DMS53 treated with DMSO at 0.1 percent for 48 hours (cell line): ENCODE data around the gene UST.
"Not testable (repeated sequence)": the region's sequence is repeated elsewhere in the genome, so short reads cannot be mapped to it uniquely, and the experiment has no call there.

Experiments
- DNase-seq: peaks from one replicate; lab custom pipeline; 2025; ENCODE audit not compliant: unreplicated experiment; lab: John Stamatoyannopoulos, UW

The UST gene

GRCh38 chr6:148998704-148999103, 251.9 kb downstream of the UST start:
- DNase-seq: no peak

DNA sequence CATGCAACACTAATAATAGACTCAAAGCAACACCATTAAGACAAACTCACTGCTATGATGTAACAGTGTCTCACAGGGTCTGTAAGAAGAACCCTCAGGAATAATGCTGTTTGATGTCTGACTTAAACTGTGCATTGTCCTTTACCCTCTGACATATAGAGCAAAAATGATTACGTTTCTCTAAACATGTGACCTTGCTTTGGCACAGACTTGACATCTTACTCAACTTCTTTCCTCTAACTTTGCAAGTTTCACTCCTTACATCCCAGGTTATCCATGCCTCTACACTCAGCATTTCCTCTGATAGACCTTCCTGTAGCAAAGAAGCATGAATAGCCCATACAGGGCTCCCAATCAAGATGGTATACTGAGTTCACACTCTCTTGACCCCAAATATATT, 252.7 kb downstream of the UST start:
- DNase-seq: no peak

GRCh38 chr6:148999929-149000468, 253.2 kb downstream of the UST start:
- DNase-seq: no peak

DNA sequence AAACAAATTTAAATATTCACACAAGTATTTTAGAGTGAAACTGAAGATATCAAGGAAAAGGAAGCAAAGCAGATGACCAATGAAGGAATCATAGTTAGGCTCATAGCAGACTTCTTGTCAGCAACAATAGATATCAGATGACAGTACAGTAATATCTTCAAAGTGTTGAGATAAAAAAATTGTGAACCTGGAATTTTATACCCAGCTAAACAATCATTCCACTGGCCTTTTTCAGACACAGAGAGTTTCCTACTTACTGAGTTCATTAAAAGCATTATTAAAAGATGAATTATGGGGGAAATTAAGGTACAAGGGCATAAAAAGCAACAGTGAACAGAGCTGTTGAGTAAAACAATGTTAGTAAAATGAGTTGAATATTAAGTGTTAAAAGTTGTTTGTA, 254.6 kb downstream of the UST start:
- DNase-seq: no peak

DNA sequence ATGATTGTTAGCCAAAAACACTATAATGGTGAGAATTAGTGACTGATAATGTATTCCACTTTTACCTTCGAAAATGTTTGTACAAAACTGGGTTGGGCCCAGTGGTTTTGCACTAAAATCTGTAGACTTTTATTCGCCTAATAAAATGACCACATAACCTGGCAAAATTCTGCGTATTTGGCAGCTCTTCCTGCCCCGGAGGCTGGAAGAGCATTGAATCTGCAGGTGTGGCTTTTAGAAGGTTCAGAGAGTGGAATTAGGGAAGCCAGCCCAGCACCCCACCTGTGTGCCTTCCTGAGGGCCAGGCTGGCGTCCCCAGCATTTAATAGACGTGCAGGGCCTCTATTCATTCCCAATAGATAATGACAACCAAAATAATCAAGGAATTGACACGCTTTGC, 256.7 kb downstream of the UST start:
- DNase-seq: no peak

DNA sequence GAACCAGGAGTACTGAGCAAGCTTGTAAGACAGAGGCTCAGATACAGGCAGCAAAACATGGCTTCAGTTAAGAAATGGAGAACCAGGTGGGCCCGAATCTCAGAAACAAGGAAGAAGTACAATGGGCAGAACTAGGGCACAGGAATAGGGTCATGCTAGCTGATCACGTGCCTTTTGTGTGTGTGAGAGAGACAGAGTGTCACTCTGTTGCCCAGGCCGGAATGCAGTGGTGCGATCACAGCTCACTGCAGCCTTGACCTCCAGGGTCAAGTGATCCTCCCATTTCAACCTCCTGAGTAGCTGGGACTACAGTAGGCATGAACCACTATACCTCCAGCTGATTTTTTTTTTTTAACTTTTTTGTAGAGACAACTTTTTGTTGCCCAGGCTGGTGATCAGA, 257.8 kb downstream of the UST start:
- no peak for DNase-seq

DNA sequence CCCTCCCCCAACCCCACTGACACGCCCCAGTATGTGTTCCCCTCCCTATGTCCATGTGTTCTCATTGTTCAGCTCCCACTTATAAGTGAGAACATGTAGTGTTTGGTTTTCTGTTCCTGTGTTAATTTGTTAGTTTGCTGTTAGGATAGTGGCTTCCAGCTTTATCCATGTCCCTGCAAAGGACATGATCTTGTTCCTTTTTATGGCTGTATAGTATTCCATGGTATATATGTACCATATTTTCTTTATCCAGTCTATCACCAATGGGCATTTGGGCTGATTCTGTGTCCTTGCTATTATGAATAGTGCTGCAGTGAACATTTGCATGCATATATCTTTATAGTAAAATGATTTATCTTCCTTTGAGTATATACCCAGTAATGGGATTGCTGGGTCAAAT, 259.4 kb downstream of the UST start:
- DNase-seq: not testable (repeated sequence)

GRCh38 chr6:149006671-149007070, 259.8 kb downstream of the UST start:
- no peak for DNase-seq

DNA sequence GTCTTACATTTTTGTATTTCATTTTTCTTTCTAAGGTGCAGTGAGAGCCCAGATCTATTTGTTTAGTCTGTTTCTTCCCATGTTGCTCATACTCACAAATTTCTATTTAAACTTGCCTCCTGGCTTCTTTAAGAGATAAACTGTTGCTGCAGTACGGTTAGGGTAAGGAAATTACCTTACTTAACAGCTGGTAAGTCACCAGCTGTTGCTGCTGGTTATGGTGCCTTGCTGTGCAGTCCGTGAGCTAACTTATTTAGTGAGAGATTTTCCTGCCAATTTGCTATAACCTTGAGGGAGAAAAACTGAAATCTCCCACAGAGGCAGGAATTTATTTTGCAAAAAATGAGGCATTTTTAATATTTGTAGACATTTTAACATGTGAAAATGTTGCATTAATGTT, 261.0 kb downstream of the UST start:
- no peak for DNase-seq

GRCh38 chr6:149008741-149009140, 261.9 kb downstream of the UST start:
- DNase-seq: no peak

- no peak for DNase-seq
Observed at GRCh38 chr6:149012040-149012545, 265.3 kb downstream of the UST start.

DNA sequence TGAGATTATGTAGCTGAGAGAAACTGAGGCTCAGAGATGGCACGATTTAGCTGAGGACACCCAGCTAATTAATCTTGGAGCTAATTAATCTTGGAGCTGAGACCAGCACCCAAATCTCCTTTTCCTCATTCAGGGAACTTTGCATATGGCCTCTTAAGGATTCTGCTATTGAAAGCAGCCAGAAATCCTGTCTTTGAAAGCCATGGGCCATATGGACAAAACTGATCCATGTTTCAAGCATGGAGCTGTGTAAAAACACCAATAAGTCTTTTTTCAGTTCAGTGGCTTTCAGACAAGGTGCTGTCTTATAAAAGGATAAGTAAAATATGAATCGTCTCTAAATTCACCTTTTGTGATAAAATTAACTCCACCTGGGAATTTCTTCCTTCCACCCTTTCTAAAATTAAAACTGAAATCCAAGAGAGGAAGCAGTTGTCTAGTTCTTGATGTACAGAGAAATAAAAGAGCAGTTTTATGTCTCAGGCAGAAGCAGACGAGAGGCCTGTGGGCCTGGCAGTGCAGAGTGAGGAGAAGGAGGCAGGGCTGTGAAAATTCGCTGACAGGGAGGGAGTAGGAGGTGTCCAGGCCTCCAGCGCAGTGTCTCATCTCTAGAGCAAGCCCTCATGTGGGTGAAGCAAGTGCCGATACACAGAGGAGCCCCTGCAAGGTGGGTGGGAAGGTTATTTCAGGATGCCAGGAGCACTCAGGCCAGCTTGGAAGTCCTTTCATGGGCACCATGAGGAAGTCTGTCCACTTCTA, 266.9 kb downstream of the UST start:
- no peak for DNase-seq

- no peak for DNase-seq
Observed at GRCh38 chr6:149014631-149015534, 268.1 kb downstream of the UST start.

DNA sequence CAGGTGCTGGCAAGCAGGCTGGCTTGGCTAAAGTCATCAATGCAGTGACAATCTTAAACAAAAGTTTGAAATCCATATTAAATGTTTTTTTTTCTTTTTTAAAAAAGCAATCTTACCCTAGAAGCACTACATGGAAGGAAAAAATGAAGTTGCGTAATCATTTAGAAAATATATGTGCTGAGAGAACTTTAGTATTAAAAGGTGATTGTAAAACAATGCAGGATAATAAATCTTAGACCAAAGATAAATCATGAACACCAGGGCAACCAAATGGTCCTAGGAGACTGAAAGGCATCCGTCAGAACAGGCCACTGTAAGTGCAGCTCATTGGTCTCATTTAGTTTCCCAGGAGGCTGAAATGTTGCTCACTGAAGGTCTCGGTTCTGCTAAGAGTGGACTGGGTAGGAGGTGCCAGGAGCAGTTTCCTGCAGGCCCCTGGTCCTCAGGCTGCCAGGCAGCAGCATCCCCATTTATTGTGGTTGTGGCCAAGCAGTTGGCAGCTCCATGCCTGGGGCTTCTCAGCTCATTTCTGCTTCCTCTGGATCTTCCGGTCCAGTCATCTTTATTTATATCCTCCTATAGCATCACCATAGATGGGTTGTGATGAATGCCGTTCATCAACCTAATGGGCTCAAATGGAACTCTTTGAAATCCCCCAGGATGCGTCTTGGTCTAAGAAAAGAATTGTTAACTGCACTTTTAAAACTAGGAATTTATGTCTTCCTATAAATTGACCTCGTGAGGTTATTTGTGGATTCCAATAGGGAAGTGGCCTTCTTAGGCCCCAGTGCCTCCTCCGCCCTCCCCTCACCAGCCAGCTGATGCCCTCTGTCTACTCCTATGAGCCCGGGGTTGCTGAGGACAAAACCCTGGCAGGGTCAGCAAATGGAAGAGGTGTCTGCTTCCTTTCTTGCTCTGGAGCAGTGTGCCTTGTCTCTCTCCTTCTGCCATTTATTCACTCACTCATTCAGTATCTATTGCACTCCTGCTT, 269.0 kb downstream of the UST start:
- no peak for DNase-seq

DNA sequence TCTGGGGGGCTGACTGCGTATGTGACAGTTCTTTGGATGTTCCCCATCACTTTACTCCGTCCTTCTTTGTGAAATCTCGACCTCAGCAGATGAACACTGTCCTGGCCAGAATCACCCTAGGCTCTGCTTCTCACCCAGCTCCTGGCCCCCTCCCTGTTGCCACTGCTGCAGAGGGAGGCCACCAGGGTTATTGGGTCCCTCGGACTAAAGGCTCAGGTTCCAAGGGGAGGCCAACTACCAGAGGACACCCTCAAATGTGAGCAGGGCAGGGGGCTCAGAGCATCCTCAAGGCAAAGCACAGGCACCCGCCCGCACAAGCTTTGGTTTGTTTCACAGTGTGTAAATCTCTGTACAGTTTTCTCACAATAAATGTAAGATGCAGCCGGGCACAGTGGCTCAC, 269.9 kb downstream of the UST start:
- DNase-seq: no peak

DNA sequence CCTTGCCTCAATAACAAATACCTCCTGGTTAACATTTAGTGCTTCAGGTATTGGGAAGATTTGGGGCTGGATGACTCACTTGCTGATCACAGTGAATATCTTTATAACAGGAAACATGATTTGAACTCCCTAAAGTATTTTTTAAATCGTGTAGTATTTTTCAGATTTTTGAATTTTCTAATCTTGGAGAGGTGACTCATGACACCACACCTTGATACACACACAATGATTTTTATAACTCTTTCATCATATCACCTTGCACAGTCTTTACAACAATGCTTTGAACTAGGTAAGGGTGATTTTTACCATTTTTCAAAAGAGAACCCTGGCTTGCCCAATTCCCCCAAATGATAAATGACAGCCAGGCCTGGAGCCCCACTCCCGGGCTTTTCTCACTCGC, 273.5 kb downstream of the UST start:
- no peak for DNase-seq

- DNase-seq: no peak
Observed at GRCh38 chr6:149024361-149024760, 277.5 kb downstream of the UST start.

- no peak for DNase-seq
Observed at GRCh38 chr6:149025061-149025460, 278.2 kb downstream of the UST start.

- peak; percentile 37 for DNase-seq
Observed at GRCh38 chr6:149026530-149026942, 279.7 kb downstream of the UST start.

GRCh38 chr6:149027484-149027883, 280.7 kb downstream of the UST start:
- DNase-seq: no peak
